ENCODE measurements around the gene RAB24.

DNA sequence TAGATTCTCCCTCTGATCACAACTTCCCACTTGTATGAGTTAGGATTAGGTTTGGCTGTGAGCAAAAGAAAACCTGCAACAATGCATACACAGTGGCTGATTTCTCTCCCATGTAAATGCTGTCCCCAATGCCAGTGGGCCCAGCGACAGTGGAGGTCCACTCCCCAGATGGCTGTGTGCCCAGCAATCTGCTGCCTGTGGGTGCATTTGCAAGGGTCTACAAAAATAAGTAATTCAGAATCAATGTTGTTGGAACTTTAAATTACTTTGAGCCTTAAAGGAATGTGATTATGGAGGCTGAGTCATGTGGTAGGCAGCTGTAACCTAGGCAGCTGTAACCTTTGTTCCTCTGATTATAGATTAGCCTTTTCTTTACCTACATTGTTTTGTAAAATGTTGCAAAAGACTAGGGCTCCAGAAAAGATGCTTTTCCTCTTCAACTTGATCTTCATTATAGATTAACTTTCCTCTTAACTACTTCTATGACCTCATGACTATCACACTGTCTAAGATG lies 22.4 kb upstream of the RAB24 start:
- TF ChIP-seq, protein P1, sequence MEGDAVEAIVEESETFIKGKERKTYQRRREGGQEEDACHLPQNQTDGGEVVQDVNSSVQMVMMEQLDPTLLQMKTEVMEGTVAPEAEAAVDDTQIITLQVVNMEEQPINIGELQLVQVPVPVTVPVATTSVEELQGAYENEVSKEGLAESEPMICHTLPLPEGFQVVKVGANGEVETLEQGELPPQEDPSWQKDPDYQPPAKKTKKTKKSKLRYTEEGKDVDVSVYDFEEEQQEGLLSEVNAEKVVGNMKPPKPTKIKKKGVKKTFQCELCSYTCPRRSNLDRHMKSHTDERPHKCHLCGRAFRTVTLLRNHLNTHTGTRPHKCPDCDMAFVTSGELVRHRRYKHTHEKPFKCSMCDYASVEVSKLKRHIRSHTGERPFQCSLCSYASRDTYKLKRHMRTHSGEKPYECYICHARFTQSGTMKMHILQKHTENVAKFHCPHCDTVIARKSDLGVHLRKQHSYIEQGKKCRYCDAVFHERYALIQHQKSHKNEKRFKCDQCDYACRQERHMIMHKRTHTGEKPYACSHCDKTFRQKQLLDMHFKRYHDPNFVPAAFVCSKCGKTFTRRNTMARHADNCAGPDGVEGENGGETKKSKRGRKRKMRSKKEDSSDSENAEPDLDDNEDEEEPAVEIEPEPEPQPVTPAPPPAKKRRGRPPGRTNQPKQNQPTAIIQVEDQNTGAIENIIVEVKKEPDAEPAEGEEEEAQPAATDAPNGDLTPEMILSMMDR (IDR thresholded peaks at IDR 0.05), result no peak
- no peak for TF ChIP-seq POLR2A (IDR thresholded peaks at IDR 0.05)
